ENCODE data around the gene FMNL2.

DNA sequence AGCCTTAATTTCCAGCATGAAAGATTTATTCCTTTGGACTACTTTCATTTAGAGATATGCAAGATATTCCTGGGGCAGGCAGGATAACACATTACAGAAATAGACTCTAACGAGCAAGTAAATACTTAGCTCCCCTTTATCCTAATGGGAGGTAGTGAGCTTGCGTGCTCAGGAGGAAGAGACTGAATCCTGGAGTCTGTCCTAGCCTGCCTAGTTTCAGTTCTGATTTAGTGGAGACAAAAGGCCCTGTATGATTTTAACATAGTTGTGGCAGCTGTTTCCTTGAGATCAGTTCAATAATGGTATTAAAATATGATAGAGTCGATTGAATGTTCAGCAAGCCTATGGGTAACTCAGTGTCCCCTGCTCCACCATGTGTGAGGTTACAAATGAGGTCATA lies 109.5 kb downstream of the FMNL2 start:
- no peak for TF ChIP-seq CTCF (IDR thresholded peaks at IDR 0.05)
- TF ChIP-seq EP300 (IDR thresholded peaks at IDR 0.05) = no peak
- no peak for TF ChIP-seq POLR2A (IDR thresholded peaks at IDR 0.05; ENCODE audit: low read depth)

All from esophagus muscularis mucosa (tissue), 4 donors.